Measurements from ENCODE around the gene TCF7.

TCF7 gene

DNA sequence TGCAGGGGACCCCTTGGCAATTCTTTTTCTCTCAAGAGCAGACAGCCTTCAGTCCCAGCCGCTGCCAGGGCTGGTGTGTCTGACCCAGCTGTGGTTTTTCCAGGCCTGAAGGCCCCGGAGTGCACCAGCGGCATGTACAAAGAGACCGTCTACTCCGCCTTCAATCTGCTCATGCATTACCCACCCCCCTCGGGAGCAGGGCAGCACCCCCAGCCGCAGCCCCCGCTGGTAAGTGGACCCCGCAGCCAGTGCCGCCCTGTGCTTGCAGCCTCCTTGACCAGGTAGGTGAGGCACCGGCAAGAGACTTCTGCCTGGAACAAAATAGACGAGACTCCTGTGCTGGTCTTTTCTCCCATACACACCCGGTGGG, 1.3 kb downstream of the TCF7 start:
- TF ChIP-seq GABPA (IDR thresholded peaks at IDR 0.05; ENCODE audit: low read depth) (no peak), CTCF (IDR thresholded peaks at IDR 0.05; ENCODE audit: insufficient read depth, low read length) (no peak), SPI1 (IDR thresholded peaks at IDR 0.05; ENCODE audit: borderline replicate concordance, low read depth) (no peak), POLR2AphosphoS5 (IDR thresholded peaks at IDR 0.05; ENCODE audit: low read depth) (no peak)
- TF ChIP-seq, protein P1, sequence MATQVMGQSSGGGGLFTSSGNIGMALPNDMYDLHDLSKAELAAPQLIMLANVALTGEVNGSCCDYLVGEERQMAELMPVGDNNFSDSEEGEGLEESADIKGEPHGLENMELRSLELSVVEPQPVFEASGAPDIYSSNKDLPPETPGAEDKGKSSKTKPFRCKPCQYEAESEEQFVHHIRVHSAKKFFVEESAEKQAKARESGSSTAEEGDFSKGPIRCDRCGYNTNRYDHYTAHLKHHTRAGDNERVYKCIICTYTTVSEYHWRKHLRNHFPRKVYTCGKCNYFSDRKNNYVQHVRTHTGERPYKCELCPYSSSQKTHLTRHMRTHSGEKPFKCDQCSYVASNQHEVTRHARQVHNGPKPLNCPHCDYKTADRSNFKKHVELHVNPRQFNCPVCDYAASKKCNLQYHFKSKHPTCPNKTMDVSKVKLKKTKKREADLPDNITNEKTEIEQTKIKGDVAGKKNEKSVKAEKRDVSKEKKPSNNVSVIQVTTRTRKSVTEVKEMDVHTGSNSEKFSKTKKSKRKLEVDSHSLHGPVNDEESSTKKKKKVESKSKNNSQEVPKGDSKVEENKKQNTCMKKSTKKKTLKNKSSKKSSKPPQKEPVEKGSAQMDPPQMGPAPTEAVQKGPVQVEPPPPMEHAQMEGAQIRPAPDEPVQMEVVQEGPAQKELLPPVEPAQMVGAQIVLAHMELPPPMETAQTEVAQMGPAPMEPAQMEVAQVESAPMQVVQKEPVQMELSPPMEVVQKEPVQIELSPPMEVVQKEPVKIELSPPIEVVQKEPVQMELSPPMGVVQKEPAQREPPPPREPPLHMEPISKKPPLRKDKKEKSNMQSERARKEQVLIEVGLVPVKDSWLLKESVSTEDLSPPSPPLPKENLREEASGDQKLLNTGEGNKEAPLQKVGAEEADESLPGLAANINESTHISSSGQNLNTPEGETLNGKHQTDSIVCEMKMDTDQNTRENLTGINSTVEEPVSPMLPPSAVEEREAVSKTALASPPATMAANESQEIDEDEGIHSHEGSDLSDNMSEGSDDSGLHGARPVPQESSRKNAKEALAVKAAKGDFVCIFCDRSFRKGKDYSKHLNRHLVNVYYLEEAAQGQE (IDR thresholded peaks at IDR 0.05; ENCODE audit: insufficient replicate concordance, low read depth), result no peak

GRCh38 chr5:134116286-134116685, 1.8 kb downstream of the TCF7 start:
- no peak overlapping the region for H3K27ac ChIP-seq (replicated peaks)
- H3K4me3 ChIP-seq (replicated peaks; ENCODE audit: insufficient read depth, low read length), result no peak overlapping the region
- TF ChIP-seq, protein P1 (IDR thresholded peaks at IDR 0.05; ENCODE audit: insufficient replicate concordance, low read depth), result no peak
- TF ChIP-seq CTCF (IDR thresholded peaks at IDR 0.05; ENCODE audit: insufficient read depth, low read length), result no peak
- no peak for TF ChIP-seq GABPA (IDR thresholded peaks at IDR 0.05; ENCODE audit: low read depth)
- no peak for TF ChIP-seq POLR2AphosphoS5 (IDR thresholded peaks at IDR 0.05; ENCODE audit: low read depth)
- TF ChIP-seq SPI1 (IDR thresholded peaks at IDR 0.05; ENCODE audit: borderline replicate concordance, low read depth), result no peak
- DNase-seq (ENCODE audit: low read depth in 1 of 2, low spot score in 1 of 2), result no peak
- peaks cover 8% of the 10 kb centered on the region for H3K27me3 ChIP-seq (ENCODE audit: insufficient read depth, poor library complexity, severe bottlenecking)

More for the DNA sequence above, 1.3 kb downstream of the TCF7 start:
- no peak for DNase-seq (ENCODE audit: low read depth in 1 of 2, low spot score in 1 of 2)
- Histone ChIP-seq H3K27ac (replicated peaks) (no peak overlapping the region), H3K4me3 (replicated peaks; ENCODE audit: insufficient read depth, low read length) (no peak overlapping the region), H3K27me3 (ENCODE audit: insufficient read depth, poor library complexity, severe bottlenecking) (peaks cover 8% of the 10 kb centered on the region)

DNA sequence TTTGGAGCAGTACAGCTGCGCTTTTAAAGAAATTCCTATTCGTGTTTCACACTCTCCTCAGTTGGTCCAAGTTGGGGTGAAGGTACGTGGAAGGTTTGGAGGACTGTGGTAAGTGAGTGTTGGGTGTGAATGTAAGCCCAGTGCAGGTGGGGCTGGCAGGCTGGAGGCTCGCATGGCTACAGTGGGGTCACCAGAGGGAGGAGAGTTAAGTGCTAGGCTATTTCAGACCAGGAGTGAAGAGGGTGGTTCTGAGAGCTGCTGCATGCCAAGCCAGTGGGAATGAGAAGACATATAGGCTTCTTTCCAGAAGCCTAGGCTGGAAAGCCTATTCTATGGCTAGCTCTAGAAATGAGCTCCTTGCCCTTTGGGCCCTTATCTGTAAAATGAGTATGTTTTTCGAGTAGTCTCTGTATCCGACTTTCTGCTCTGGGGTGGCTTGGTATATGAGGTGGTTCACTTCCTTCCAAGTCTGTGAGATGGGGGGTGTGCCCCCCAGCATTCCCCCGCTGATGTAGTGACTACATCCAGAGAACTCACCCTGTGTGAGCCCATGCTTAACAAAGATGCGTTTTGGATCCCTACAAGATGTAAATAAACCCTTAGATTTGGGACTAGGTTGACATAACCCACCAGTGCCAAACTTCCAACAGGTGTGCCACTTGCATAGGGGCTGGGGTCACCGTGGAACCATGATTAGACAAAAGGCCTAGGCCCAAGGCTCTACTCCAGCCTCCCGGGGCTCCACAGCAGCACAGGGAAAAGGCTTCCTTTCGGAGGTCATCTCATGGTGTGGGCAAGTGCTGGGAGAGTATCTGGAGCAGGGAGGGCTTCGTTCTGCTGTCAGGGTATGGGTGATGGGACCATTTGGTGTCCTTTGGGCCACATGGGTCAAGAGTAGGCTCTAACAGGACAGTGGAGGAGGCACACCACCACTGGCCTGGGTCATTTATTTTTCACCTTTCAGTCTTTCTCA, 2.6 kb downstream of the TCF7 start:
- no peak overlapping the region for H3K27ac ChIP-seq (replicated peaks)
- TF ChIP-seq, protein P1 (IDR thresholded peaks at IDR 0.05; ENCODE audit: insufficient replicate concordance, low read depth), result no peak
- TF ChIP-seq POLR2AphosphoS5 (IDR thresholded peaks at IDR 0.05; ENCODE audit: low read depth), result no peak
- no peak for TF ChIP-seq SPI1 (IDR thresholded peaks at IDR 0.05; ENCODE audit: borderline replicate concordance, low read depth)
- no peak for TF ChIP-seq GABPA (IDR thresholded peaks at IDR 0.05; ENCODE audit: low read depth)
- no peak for TF ChIP-seq CTCF (IDR thresholded peaks at IDR 0.05; ENCODE audit: insufficient read depth, low read length)
- H3K4me3 ChIP-seq (replicated peaks; ENCODE audit: insufficient read depth, low read length), result no peak overlapping the region
- H3K27me3 ChIP-seq (ENCODE audit: insufficient read depth, poor library complexity, severe bottlenecking), result peaks cover 8% of the 10 kb centered on the region
- no peak for DNase-seq (ENCODE audit: low read depth in 1 of 2, low spot score in 1 of 2)

All from HL-60 (cell line).